CD14-positive monocyte (primary cell): ENCODE measurements around the gene RBPJL. TPM values are rescaled to one million over a fixed set of nuclear protein-coding genes. Genes with fewer than 3 reads are reported as not detected.

Experiments used
- DNase-seq, 3 donors: peaks; one replicate each; pipeline ENCODE4 v3.0.0-alpha.2; 2011 to 2022
- H2AFZ ChIP-seq: 2 replicates; pipeline ENCODE4 v1.6.0; 2012; ENCODE audit warnings: mild to moderate bottlenecking, low read depth, low read length, inconsistent platforms; ENCODE audit not compliant: insufficient read depth, poor library complexity, severe bottlenecking
- H3K27ac ChIP-seq, 2 donors: 1 replicate in 1 of 2; 2 replicates in 1 of 2; pipeline ENCODE4 v1.5.1; 2012 to 2013; ENCODE audit warnings: low read length in 2 of 2, control low read depth in 1 of 2, inconsistent platforms in 1 of 2, low read depth in 1 of 2, mild to moderate bottlenecking in 1 of 2
- H3K27me3 ChIP-seq, 2 donors: one replicate each; pipeline versions ENCODE4 v1.6.0 to v1.6.1; 2011 to 2013; ENCODE audit warnings: low read length in 2 of 2; ENCODE audit not compliant: control insufficient read depth in 2 of 2, insufficient read depth in 2 of 2
- H3K36me3 ChIP-seq, 2 donors: replicated peaks in 1 of 2; 1 replicate in 1 of 2; 2 replicates in 1 of 2; pipeline versions ENCODE4 v1.5.1 to v1.6.1; 2012 to 2013; ENCODE audit warnings: low read length in 2 of 2, control low read depth in 1 of 2, inconsistent platforms in 1 of 2, mild to moderate bottlenecking in 1 of 2; ENCODE audit not compliant: insufficient read depth in 2 of 2, control insufficient read depth in 1 of 2
- H3K4me1 ChIP-seq, 2 donors: 1 replicate in 1 of 2; 2 replicates in 1 of 2; pipeline versions ENCODE4 v1.5.1 to v1.6.1; 2012 to 2013; ENCODE audit warnings: low read length in 2 of 2, control low read depth in 1 of 2, inconsistent platforms in 1 of 2, mild to moderate bottlenecking in 1 of 2, moderate library complexity in 1 of 2; ENCODE audit not compliant: insufficient read depth in 2 of 2, control insufficient read depth in 1 of 2
- H3K4me2 ChIP-seq: replicated peaks from 2 replicates; pipeline ENCODE3; 2012; ENCODE audit warnings: low read length, moderate library complexity, mild to moderate bottlenecking; ENCODE audit not compliant: poor library complexity, severe bottlenecking; ENCODE audit errors: extremely low read depth
- H3K4me3 ChIP-seq, 3 experiments: fragments of 200-600 bp in 1 of 3; sonication (generic) in 1 of 3; replicated peaks in 1 of 3; 1 replicate in 2 of 3; 2 replicates in 1 of 3; pipeline ENCODE4 v1.5.1; 2011 to 2013; ENCODE audit warnings: low read length in 3 of 3, mild to moderate bottlenecking in 3 of 3, control low read depth in 2 of 3, low read depth in 2 of 3, inconsistent platforms in 1 of 3, moderate library complexity in 1 of 3
- H3K79me2 ChIP-seq: 2 replicates; pipeline ENCODE4 v1.6.0; 2012; ENCODE audit warnings: mild to moderate bottlenecking, control low read depth, inconsistent platforms, low read length, moderate library complexity; ENCODE audit not compliant: insufficient read depth
- H3K9ac ChIP-seq: 2 replicates; pipeline ENCODE4 v1.6.0; 2017; ENCODE audit warnings: low read length, mild to moderate bottlenecking; ENCODE audit not compliant: insufficient read depth, poor library complexity, severe bottlenecking
- H3K9me3 ChIP-seq, 2 donors: replicated peaks in 1 of 2; 1 replicate in 1 of 2; 2 replicates in 1 of 2; pipeline versions ENCODE4 v1.5.1 to v1.6.1; 2012 to 2013; ENCODE audit warnings: low read length in 2 of 2, control low read depth in 1 of 2; ENCODE audit not compliant: control insufficient read depth in 1 of 2, insufficient read depth in 1 of 2
- H4K20me1 ChIP-seq: 2 replicates; pipeline ENCODE4 v1.6.0; 2012; ENCODE audit warnings: mild to moderate bottlenecking, low read length, control low read depth, moderate library complexity; ENCODE audit not compliant: insufficient read depth
- H3K27ac Mint-ChIP-seq, 7 donors: one replicate each; pipeline ENCODE4 v1.8.0; 2020; ENCODE audit warnings: mild to moderate bottlenecking in 7 of 7, mixed read lengths in 7 of 7, moderate library complexity in 6 of 7, inconsistent platforms in 2 of 7
- H3K27me3 Mint-ChIP-seq, 3 donors: one replicate each; pipeline ENCODE4 v1.8.0; 2021 to 2022; ENCODE audit warnings: low read depth in 3 of 3, mild to moderate bottlenecking in 3 of 3, mixed read lengths in 3 of 3, moderate library complexity in 3 of 3, inconsistent platforms in 1 of 3
- H3K36me3 Mint-ChIP-seq, 2 donors: one replicate each; pipeline ENCODE4 v1.8.0; 2020; ENCODE audit warnings: mixed read lengths in 2 of 2, inconsistent platforms in 1 of 2, mild to moderate bottlenecking in 1 of 2
- H3K4me1 Mint-ChIP-seq: one replicate; pipeline ENCODE4 v1.8.0; 2020; ENCODE audit warnings: mild to moderate bottlenecking, mixed read lengths
- H3K4me3 Mint-ChIP-seq, 2 donors: one replicate each; pipeline ENCODE4 v1.8.0; 2020; ENCODE audit warnings: mild to moderate bottlenecking in 2 of 2, mixed read lengths in 2 of 2, moderate library complexity in 1 of 2
- H3K9me3 Mint-ChIP-seq, 7 donors: one replicate each; pipeline ENCODE4 v1.8.0; 2020 to 2022; ENCODE audit warnings: mixed read lengths in 7 of 7, mild to moderate bottlenecking in 6 of 7, moderate library complexity in 6 of 7, inconsistent platforms in 2 of 7
- CTCF ChIP-seq: fragments of 200-600 bp; IDR thresholded peaks from one replicate; pipeline ENCODE4 v1.8.0; 2022; ENCODE audit warnings: antibody characterized with exemption, mild to moderate bottlenecking
- WGBS: methylation state at CpG from one replicate; pipeline ENCODE4 v1.1.5; 2013; ENCODE audit warnings: missing lambda C conversion rate; ENCODE audit not compliant: insufficient coverage; 5-methylcytosine and 5-hydroxymethylcytosine counted together
- intact Hi-C, 2 donors: fragments of 100-400 bp; cut with micrococcal nuclease; formaldehyde crosslinking; loops; one replicate each; pipeline versions ENCODE4 v1.15.0 to v1.15.1; 2023
- polyA plus RNA-seq, 3 donors: library from polyadenylated mRNA; depleted of rRNA in 1 of 3; unstranded in 2 of 3; stranded (reverse) in 1 of 3; fragments of 300-500 nt in 2 of 3; fragments of >200 nt in 1 of 3; fragmentation: Illumina TruSeq in 2 of 3; gene quantifications; 1 replicate in 2 of 3; 2 replicates in 1 of 3; pipeline ENCODE4 v1.2.3, GENCODE V29; 2012 to 2021

Gene RBPJL
- polyA plus RNA-seq, 3 donors: not detected

- peaks cover 10 to 26% (median 18%) of the 10 kb centered on the region in 3 donors for H3K27me3 Mint-ChIP-seq
- Histone ChIP-seq H3K27ac (peak overlapping the region in 1 of 2 donors; percentile 60), H3K9me3 (no peaks in the 10 kb centered on the region), H3K79me2 (peaks cover 8% of the 10 kb centered on the region), H3K4me2 (peak overlapping the region; percentile 90), H3K9ac (peak overlapping the region; percentile 67), H3K36me3 (no peaks in the 10 kb centered on the region), H3K4me1 (peaks cover 29 to 51% of the 10 kb centered on the region in 2 donors), H4K20me1 (no peaks in the 10 kb centered on the region), H3K27me3 (peaks cover 0 to 9% of the 10 kb centered on the region in 2 donors), H2AFZ (peak overlapping the region; percentile 85), H3K4me3 (peak overlapping the region; percentile 55 to 76 (median 61))
- H3K9me3 Mint-ChIP-seq: peaks cover 0 to 3% (median 0%) of the 10 kb centered on the region in 7 donors
- H3K4me1 Mint-ChIP-seq: peaks cover 50% of the 10 kb centered on the region
- no peak for DNase-seq
- WGBS: 0% methylated on average over 1 of the region's 10 CpGs
- peaks cover 0 to 12% of the 10 kb centered on the region in 2 donors for H3K36me3 Mint-ChIP-seq
- no peak for TF ChIP-seq CTCF
- H3K4me3 Mint-ChIP-seq: peak overlapping the region; percentile 85 to 88
- intact Hi-C loops: no loop called here
- H3K27ac Mint-ChIP-seq: peak overlapping the region in 5 of 7 donors; percentile 54 to 79 (median 71)
Observed at GRCh38 chr20:45347297-45347935, 40.8 kb downstream of the RBPJL start.

GRCh38 chr20:45347936-45348778 is 41.5 kb downstream of the RBPJL start, which contains the start of gene SDC4:
Gene SDC4, minus strand, starts transcription at chr20:45348424. Its CDS starts 40 bp downstream, at chr20:45348384.
- H3K27ac ChIP-seq: peak within 1 kb of the TSS in 1 of 2 donors; percentile 60
- H3K27ac Mint-ChIP-seq: peak within 1 kb of the TSS in 6 of 7 donors; percentile 45 to 79 (median 72)

More at GRCh38 chr20:45347936-45348778, 41.5 kb downstream of the RBPJL start, which contains the start of gene SDC4:
- Histone ChIP-seq H3K9ac (peak within 1 kb of the TSS; percentile 67), H3K4me2 (peak within 1 kb of the TSS; percentile 90), H2AFZ (peak within 1 kb of the TSS; percentile 85), H3K79me2 (peaks cover 8% of the 10 kb centered on the region), H4K20me1 (no peaks in the 10 kb centered on the region), H3K4me3 (peak within 1 kb of the TSS; percentile 55 to 76 (median 61)), H3K9me3 (no peaks in the 10 kb centered on the region), H3K36me3 (no peaks in the 10 kb centered on the region), H3K4me1 (peaks cover 29 to 49% of the 10 kb centered on the region in 2 donors), H3K27me3 (peaks cover 0 to 9% of the 10 kb centered on the region in 2 donors)
- intact Hi-C loops: no loop called here
- Mint-ChIP-seq H3K27me3 (peaks cover 10 to 26% (median 18%) of the 10 kb centered on the region in 3 donors), H3K4me3 (peak within 1 kb of the TSS; percentile 85 to 88), H3K9me3 (peaks cover 0 to 3% (median 0%) of the 10 kb centered on the region in 7 donors), H3K4me1 (peaks cover 46% of the 10 kb centered on the region), H3K36me3 (peaks cover 0 to 12% of the 10 kb centered on the region in 2 donors)
- peak; percentile 41 to 84 (median 46) for DNase-seq
- WGBS: 5% methylated on average over 39 of the region's 77 CpGs
- TF ChIP-seq CTCF: no peak
